ENCODE measurements around the gene GREB1.

DNA sequence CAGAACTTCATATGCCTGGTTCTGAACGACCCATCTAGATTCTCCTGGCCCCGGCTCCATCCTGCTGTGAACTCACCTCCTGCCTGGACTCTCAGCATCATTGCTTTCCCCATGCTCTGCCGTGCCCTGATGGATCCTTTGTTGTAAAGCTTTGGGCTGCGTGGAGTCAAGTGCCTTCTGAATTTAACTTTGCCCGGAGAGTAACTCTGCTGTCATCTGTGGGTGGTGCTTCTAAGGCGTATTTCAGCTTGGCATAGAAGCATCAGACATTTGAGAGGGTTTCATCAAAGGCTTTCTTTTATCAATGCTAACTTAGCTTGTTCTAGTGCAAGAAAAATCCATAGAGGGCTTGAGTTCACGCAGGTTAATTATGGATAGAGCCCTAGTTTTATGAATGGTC is 8.1 kb upstream of the GREB1 start:
- TF ChIP-seq FOXM1 (IDR thresholded peaks at IDR 0.05; ENCODE audit: borderline replicate concordance, low read depth) (no peak), TAF1 (IDR thresholded peaks at IDR 0.05; ENCODE audit: low read depth) (no peak), TCF12 (IDR thresholded peaks at IDR 0.05; ENCODE audit: low read depth) (no peak), CEBPB (IDR thresholded peaks at IDR 0.05) (no peak), ZBTB7A (IDR thresholded peaks at IDR 0.05; ENCODE audit: low read depth) (no peak), EP300 (IDR thresholded peaks at IDR 0.05; ENCODE audit: borderline replicate concordance) (no peak), YY1 (IDR thresholded peaks at IDR 0.05; ENCODE audit: low read depth) (no peak)
- TF ChIP-seq, protein P1, sequence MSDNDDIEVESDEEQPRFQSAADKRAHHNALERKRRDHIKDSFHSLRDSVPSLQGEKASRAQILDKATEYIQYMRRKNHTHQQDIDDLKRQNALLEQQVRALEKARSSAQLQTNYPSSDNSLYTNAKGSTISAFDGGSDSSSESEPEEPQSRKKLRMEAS (IDR thresholded peaks at IDR 0.05), result no peak
